Smooth muscle cell (in vitro differentiated cells): ENCODE measurements around the gene SEC11A. TPM values are rescaled to one million over a fixed set of nuclear protein-coding genes. Genes with fewer than 3 reads are reported as not detected.
A peak's percentile ranks its signal among the peaks of the same experiment; 100 is the strongest.

Experiments used
- DNase-seq: peaks from one replicate; lab custom pipeline; 2025; ENCODE audit not compliant: unreplicated experiment; lab: John Stamatoyannopoulos, UW
- H2AFZ ChIP-seq: fragments of 200-600 bp; sonication (generic); 2 replicates; pipeline ENCODE4 v1.6.0; 2016; ENCODE audit warnings: antibody characterized with exemption, low read depth, mild to moderate bottlenecking
- H3F3A ChIP-seq: fragments of 200-600 bp; sonication (generic); 2 replicates; pipeline ENCODE4 v1.6.0; 2017; ENCODE audit warnings: antibody characterized with exemption, low read depth
- H3K27ac ChIP-seq: fragments of 200-600 bp; sonication (generic); 2 replicates; pipeline ENCODE4 v1.5.1; 2016; ENCODE audit warnings: low read depth, mild to moderate bottlenecking
- H3K27me3 ChIP-seq: fragments of 200-600 bp; sonication (generic); 2 replicates; pipeline ENCODE4 v1.6.1; 2016; ENCODE audit warnings: low read depth, mild to moderate bottlenecking
- H3K36me3 ChIP-seq: fragments of 200-600 bp; sonication (generic); 2 replicates; pipeline ENCODE4 v1.5.1; 2016; ENCODE audit warnings: low read depth
- H3K4me1 ChIP-seq: fragments of 200-600 bp; sonication (generic); 2 replicates; pipeline ENCODE4 v1.5.1; 2016; ENCODE audit warnings: low read depth
- H3K4me2 ChIP-seq: fragments of 200-600 bp; sonication (generic); 2 replicates; pipeline ENCODE4 v1.6.0; 2016; ENCODE audit warnings: mild to moderate bottlenecking
- H3K4me3 ChIP-seq: fragments of 200-600 bp; sonication (generic); 2 replicates; pipeline ENCODE4 v1.5.1; 2016; ENCODE audit warnings: mild to moderate bottlenecking
- H3K79me2 ChIP-seq: fragments of 200-600 bp; sonication (generic); 2 replicates; pipeline ENCODE4 v1.6.0; 2016; ENCODE audit warnings: low read depth, mild to moderate bottlenecking
- H3K9ac ChIP-seq: fragments of 200-600 bp; sonication (generic); 2 replicates; pipeline ENCODE4 v1.6.0; 2016; ENCODE audit warnings: low read depth
- H3K9me3 ChIP-seq: fragments of 200-600 bp; sonication (generic); replicated peaks from 2 replicates; pipeline ENCODE4 v1.5.1; 2016; ENCODE audit warnings: low read depth
- H4K20me1 ChIP-seq: fragments of 200-600 bp; sonication (generic); 2 replicates; pipeline ENCODE4 v1.6.0; 2016; ENCODE audit warnings: low read depth
- CTCF ChIP-seq: fragments of 200-600 bp; sonication (generic); IDR thresholded peaks from 2 replicates; pipeline ENCODE4 v1.5.1; 2017; ENCODE audit warnings: borderline replicate concordance, mild to moderate bottlenecking, antibody characterized with exemption; ENCODE audit not compliant: insufficient read depth, poor library complexity, severe bottlenecking
- WGBS: methylation state at CpG from one replicate; pipeline ENCODE4 v1.1.7; 2016; ENCODE audit warnings: low lambda C conversion rate; 5-methylcytosine and 5-hydroxymethylcytosine counted together
- polyA plus RNA-seq: library from polyadenylated mRNA; unstranded; fragments of >200 nt; fragmentation: Nextera tagmentation; extraction: Ambion mirVana; gene quantifications from 2 replicates; pipeline ENCODE4 v1.2.1, GENCODE V29; 2016
- total RNA-seq: library from RNA; depleted of rRNA; stranded (reverse); fragments of >200 nt; gene quantifications from 2 replicates; pipeline ENCODE4 v1.2.3, GENCODE V29; 2014

SEC11A gene
- total and polyA plus RNA-seq, 2 experiments from 2014 or later: 228 to 276 TPM

GRCh38 chr15:84748274-84749110 lies 32.6 kb upstream of the SEC11A start, which contains the start of gene ZNF592:
Gene ZNF592 (plus strand): TSS chr15:84748592. CDS start chr15:84782676, 34,084 bp downstream.
- Histone ChIP-seq H3F3A (no peaks in the 10 kb centered on the region), H3K4me3 (peak within 1 kb of the TSS; percentile 96), H3K27me3 (no peaks in the 10 kb centered on the region), H3K27ac (peak within 1 kb of the TSS; percentile 98), H3K4me2 (peak within 1 kb of the TSS; percentile 90), H3K4me1 (peaks cover 18% of the 10 kb centered on the region), H4K20me1 (peaks cover 43% of the 10 kb centered on the region), H3K9me3 (no peaks in the 10 kb centered on the region), H3K9ac (peak within 1 kb of the TSS; percentile 92), H2AFZ (peak within 1 kb of the TSS; percentile 97), H3K79me2 (peaks cover 60% of the 10 kb centered on the region), H3K36me3 (no peaks in the 10 kb centered on the region)
- 1% methylated on average over 40 of the region's 127 CpGs for WGBS
- TF ChIP-seq CTCF: no peak
- peak; percentile 79 for DNase-seq

- Histone ChIP-seq H3K27me3 (no peaks in the 10 kb centered on the region), H4K20me1 (peaks cover 34% of the 10 kb centered on the region), H3K79me2 (peaks cover 52% of the 10 kb centered on the region), H2AFZ (peak overlapping the region; percentile 97), H3K9me3 (no peaks in the 10 kb centered on the region), H3K4me1 (peaks cover 18% of the 10 kb centered on the region), H3K4me3 (peak overlapping the region; percentile 96), H3F3A (no peaks in the 10 kb centered on the region), H3K36me3 (no peaks in the 10 kb centered on the region), H3K4me2 (peak overlapping the region; percentile 89), H3K9ac (peak overlapping the region; percentile 92), H3K27ac (peak overlapping the region; percentile 98)
- DNase-seq: peak; percentile 67
- no peak for TF ChIP-seq CTCF
- WGBS: 4% methylated on average over 34 of the region's 46 CpGs
Observed at GRCh38 chr15:84747416-84748273, 31.7 kb upstream of the SEC11A start.

GRCh38 chr15:84741121-84741520 lies 25.2 kb upstream of the SEC11A start:
- H3K27ac ChIP-seq: no peak overlapping the region
- 86% methylated on average over 2 of the region's 2 CpGs for WGBS
- no peaks in the 10 kb centered on the region for H4K20me1 ChIP-seq
- no peaks in the 10 kb centered on the region for H3K36me3 ChIP-seq
- H3K79me2 ChIP-seq: peaks cover 9% of the 10 kb centered on the region
- H3K4me1 ChIP-seq: no peaks in the 10 kb centered on the region
- H3K9ac ChIP-seq: no peak overlapping the region
- H3K4me2 ChIP-seq: no peak overlapping the region
- no peaks in the 10 kb centered on the region for H3F3A ChIP-seq
- H3K9me3 ChIP-seq: no peaks in the 10 kb centered on the region
- no peak overlapping the region for H2AFZ ChIP-seq
- no peak for TF ChIP-seq CTCF
- no peaks in the 10 kb centered on the region for H3K27me3 ChIP-seq
- no peak overlapping the region for H3K4me3 ChIP-seq
- no peak for DNase-seq
